GM12891 (cell line): ENCODE data around the gene CRYBA4.

Experiments used
- POLR2A ChIP-seq: IDR thresholded peaks from 2 replicates; pipeline ENCODE4 v1.6.1; 2011; ENCODE audit warnings: low read depth, low read length, control low read depth
- POLR2AphosphoS5 ChIP-seq: IDR thresholded peaks from 2 replicates; pipeline ENCODE4 v1.6.1; 2011; ENCODE audit warnings: low read depth, low read length, control low read depth

- TF ChIP-seq POLR2A = no peak
- TF ChIP-seq POLR2AphosphoS5 = no peak
These were observed 29.1 kb downstream of the CRYBA4 start for GRCh38 chr22:26650722-26651421.
